Measurements from ENCODE around the gene CDRT15.

DNA sequence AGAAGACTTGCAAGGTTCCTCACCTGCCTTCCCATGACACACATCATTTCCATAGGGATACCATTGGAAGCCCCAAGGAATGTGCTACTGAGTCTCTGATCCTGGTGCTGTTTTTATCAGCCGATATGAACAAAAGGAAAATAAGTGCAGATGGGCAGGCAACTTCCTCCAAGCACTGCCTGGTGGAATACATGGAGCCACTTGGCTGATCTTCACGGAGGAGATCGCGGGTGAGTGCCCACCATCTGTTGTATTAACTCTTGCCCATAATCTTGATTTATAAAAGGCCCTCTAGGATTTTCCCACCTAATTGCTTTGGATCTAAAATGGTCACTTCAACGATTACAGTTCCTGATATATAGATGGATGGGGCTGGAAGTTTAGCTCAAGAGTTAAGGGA lies 24.7 kb upstream of the CDRT15 start:
- TF ChIP-seq TAF1 (IDR thresholded peaks at IDR 0.05; ENCODE audit: low read depth, low read length) (no peak), POLR2AphosphoS5 (IDR thresholded peaks at IDR 0.05; ENCODE audit: low read depth, low read length) (no peak), POLR2A (IDR thresholded peaks at IDR 0.05; ENCODE audit: low read depth, low read length) (no peak), PAX5 (IDR thresholded peaks at IDR 0.05; ENCODE audit: insufficient read depth, low read length, severe bottlenecking) (no peak), SPI1 (IDR thresholded peaks at IDR 0.05; ENCODE audit: low read depth, low read length) (no peak), POU2F2 (IDR thresholded peaks at IDR 0.05; ENCODE audit: low read depth, low read length) (no peak)

All from GM12891 (cell line).